ENCODE measurements around the gene GRID2.

GRID2 gene

DNA sequence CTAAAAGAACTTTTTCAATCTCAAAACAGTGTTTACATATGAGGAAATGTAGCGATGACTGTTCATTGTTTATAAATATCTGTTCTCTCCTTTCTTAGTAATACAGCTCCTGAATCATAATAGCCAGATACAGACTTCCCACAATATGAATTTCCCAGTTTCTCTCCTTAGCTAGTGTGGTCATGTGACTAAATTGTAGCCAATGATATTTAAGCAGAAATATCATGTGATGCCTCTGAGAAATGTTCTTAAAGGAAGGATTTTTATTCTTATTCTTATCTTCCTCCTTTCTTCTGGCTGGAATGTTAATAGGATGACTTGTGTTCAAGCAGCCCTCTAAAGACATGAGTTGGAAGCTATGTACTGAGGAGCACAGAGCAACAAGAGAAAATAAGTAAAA, 1141.1 kb downstream of the GRID2 start:
- DNase-seq, result no peak

DNA sequence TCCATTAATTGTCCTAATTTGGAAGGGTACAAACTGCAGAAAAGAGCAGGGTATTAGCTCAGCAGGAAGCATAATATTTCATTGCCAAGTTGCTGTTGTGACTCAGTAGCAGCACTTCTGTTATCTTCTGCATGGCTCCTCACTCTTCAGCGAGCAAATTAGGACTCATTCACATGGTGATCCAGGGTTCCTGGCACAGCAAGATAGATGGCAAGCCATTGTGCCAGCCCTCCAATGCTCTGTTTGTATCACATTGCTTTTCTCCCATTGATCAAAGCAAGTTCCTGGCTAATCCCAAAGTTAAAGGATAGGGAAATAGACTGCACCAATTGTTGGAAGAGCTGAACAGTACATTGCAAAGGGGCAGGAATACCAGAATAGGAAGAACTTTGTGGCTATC, 1142.3 kb downstream of the GRID2 start:
- DNase-seq, result no peak

DNA sequence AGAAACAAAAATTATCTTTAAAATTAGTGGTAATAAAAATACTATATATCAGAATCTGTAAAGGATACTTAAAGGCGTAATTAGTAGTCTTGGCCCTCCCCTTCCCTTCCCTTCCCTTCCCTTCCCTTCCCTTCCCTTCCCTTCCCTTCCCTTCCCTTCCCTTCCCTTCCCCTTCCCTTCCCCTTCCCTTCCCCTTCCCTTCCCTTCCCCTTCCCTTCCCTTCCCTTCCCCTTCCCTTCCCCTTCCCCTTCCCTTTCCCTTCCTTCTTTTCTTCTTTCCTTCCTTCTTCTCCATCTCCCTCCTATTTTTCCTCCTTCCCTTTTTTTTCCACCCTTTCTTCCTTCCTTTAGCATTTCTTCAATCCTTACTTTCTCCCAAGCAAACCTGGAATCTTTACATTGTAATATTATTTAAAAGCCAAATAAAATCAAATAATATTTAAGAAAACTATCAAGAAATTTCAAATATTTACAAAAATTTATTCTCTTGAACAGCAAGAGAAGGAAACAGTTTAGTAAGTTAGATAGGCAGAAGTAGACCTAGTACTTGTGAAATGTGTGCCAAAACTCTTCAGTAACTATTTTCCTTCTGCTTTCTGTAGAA, 1145.0 kb downstream of the GRID2 start:
- no peak for DNase-seq

DNA sequence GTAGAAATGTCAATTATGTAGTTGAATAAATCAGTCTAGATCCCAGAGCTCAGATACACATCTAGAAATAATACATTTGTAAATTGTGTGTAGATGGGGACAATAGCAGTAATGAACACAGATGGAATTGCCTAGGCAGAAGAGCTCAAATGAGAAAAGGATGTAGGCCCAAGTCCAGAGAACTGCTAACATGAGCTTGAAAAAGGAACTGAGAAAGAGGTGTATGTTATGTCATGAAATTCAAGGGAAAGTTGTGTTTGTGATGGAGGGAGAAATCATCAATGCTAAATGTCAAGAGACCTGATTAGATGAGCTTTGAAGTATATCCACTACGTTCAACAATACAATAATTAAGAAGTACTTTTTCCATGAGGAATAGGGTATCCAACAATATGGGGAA, 1148.2 kb downstream of the GRID2 start:
- no peak for DNase-seq

DNA sequence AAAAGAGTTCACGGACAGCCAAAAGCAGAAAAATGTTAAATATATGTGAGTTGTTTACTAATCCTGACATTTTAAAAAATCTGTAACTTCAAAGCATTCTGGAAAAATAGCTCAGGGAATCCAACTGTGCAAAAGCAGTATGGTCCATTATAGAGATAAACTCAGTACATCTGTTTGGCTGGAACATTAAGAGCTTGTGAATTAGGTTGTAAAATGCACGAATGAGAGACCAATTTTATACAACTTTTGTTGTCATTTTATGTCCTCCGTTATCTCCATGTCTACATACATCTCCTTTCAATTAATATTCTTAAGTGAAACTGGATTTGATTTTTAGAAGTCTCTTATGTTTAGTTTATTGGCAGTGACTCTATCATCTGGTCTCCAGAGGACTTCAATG, 1157.8 kb downstream of the GRID2 start:
- no peak for DNase-seq

DNA sequence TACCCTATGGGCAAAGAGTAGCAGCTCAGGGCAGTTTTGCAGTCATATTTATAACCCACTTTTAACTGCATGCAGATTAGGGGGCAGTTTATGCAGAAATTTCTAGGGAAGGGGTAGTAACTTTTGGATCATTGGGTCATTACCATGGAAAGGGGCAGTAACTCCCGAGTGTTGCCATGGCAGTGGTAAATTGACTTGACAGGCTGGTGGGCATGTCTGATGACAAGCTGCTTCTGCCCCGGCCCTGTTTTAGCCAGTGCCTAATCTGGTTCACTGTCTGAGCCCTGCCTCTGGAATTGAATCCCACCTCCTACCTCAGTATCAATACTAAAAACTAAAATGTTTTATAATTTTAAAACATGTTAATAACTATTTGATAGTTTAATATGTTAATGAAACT, 1162.7 kb downstream of the GRID2 start:
- DNase-seq, result no peak

DNA sequence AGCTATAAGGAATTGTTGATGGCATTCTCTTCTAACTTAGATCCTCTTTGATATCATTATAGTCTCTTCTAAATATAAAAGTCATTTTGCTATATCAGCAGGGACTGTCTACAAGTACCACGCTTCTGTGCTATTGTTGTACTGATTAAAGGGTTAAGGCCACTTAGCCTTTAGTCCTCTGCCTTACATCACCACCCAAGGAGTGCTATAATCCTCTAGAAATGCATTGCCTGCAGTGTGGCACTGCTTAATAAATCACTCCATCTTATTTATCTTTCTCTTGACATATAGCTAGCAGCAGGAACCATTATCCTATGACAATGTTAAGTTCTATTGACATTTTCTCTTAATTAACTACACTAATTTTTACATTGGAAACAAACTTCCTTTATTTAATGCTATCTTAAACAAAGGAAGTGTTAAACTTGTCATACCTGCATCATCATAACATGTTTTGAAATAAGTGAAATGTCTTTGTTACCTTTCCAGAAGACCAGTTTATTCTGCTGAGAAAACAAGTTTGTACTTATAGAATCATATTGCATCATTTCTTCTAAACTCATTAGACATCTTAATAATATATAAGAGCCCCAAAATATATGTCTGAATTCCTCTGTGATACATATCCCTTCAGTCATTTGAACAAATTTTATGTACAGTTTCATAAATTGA, 1163.9 kb downstream of the GRID2 start:
- DNase-seq, result no peak

DNA sequence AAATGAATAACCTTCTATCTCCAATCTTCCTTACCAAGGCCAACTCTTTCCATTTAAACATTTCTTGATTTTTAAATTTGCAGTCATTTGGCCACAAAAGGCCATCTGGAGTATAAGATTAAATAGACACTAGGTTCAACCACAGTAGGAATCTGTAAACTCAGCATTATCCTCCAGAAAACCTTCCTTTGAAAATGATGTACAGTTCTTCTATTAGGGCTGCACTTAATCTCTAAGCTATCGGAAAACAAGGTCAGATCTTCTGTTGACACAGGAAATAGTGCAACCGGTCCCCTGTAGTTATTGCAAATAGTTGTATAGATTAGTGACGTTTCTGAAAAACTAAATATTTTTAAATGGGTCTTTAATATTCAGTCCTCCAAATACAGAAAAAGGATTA, 1165.8 kb downstream of the GRID2 start:
- no peak for DNase-seq

DNA sequence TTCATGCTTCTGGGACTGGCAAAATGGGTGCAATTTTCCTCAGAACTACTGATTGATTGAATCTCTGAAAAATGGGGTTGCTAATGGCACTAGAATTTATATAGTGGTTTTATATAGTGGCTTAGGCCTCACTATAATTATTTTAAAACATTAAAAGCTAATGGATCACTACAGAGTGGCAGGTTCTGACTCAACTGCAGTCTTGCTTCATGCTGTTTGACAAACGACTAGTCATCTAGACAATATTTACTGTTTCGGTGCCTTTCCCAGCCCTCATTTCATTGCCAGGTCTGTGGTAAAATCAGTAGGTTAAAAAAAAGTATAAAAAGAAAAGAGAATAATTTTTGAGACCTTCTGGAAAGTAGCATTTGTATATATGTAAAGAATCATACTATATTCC, 1172.0 kb downstream of the GRID2 start:
- DNase-seq, result no peak

DNA sequence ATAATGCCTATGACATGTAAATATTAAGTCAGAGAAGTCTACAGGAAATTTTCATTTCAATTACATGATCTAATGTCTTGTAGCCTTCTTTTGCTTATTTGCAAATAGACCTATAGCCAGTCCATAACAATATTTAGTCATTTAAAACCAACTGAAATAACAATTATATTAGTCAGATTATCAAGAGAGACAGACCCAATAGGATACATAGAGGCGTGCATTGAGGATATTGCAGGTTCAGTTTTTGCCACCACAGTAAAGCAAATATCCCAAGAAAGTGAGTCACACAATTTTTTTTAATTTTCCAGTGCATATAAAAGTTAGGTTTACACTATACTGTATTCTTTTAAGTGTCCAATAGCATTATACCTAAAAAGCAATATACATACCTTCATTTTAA, 1175.0 kb downstream of the GRID2 start:
- no peak for DNase-seq

DNA sequence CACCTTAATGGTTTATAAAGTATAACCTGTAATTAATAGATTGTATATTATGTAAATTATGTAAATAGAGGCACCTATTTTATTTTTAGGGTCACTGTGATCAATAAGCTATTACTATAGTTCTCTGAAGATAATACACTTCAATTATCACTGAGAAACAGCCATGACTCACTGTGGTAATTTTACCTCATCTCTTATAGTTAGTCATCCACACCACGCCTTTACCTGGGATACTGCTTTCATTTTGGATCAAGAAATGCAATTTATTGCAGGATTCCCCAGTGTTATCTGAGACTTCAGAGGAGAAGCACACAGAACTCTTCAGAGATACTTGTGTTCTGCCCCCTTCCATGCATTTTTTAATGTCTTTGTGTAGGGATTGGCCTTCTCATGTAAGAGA, 1176.7 kb downstream of the GRID2 start:
- no peak for DNase-seq

DNA sequence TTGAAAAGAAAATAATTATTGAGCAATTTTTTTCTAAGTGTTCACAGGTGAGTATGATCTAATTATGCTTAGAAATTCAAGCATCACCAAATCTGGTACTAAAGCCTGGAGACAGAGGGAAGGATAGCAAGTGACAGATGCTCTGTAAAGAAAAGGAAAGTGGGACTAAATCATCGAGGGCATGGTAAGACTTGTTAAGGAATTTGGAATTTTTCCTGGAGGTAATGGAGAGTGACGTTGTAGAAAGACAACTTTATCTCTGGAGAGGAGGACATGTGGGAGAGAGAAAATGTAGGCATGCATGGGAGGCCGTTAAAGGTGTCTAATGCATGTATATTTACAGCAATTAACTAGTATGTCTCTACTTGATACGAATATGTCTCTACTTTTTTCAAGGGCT, 1191.6 kb downstream of the GRID2 start:
- no peak for DNase-seq

DNA sequence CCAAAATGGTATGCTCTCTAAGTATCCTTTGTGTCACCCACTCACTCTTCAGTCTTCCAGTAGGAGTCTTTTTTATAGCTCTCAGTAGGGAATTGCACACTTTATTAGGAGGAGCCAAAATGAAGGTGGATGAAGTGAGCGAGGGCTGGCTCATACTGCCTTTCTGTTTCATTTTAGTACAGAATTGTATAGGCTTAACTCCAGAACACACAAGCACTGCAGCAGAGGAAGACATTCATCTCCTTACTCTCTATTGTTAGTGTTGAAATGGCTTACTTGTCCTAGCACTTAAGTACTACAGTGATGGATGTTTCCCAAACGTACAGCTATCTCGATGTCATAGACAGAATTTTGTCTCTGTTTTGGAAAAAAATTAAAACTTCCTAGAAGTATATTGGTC, 1197.5 kb downstream of the GRID2 start:
- DNase-seq, result no peak

DNA sequence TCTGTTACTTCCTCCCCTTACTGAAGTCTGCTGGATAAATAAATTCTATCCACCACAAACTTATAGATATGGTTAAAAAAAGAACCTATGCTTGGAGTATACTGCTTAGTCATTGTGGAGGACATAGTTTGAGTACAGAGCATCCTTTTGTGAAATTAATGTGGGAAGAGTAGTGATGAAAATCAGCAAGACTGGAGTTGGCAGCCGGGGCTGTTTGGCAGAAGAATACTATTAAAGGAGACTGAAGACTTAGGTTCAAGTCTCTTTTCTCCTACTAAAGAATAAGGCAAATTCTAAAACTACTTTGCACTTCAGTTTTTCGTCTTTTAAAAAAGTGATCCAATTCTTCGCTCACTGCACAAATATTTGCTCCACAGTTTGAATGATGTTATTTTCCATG, 1198.2 kb downstream of the GRID2 start:
- DNase-seq, result no peak

DNA sequence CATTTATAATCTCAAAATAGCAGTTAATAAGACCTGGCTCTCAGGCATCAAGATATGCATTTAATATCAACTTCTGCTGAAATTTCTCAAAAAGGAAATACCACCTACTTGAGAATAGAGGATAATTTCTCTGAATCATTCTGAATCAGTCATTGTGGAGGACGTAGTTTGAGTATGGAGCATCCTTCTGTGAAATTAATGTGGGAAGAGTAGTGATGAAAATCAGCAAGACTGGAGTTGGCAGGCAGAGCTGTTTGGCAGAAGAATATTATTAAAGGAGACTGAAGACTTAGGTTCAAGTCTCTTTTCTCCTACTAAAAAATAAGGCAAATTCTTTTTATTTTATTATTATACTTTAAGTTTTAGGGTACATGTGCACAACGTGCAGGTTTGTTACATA, 1199.2 kb downstream of the GRID2 start:
- no peak for DNase-seq

DNA sequence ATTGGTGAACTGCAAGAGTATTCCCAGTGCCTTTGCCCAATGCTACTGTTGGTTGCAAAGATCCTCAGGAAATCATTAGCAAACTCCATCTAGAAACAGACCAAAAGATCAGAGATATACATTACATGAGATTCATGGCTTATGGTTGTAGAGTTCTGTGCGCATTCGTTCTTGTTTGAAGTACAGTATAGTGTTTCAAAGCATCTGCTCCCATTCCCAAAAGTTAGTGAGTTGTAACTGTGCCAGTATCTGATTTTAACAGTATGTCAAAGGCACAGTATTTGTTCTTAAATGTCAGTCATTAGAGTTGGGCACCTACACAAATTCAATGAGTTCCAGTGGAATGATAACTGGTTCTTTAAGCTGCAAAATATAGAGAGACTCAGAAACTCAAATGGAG, 1210.1 kb downstream of the GRID2 start:
- no peak for DNase-seq

DNA sequence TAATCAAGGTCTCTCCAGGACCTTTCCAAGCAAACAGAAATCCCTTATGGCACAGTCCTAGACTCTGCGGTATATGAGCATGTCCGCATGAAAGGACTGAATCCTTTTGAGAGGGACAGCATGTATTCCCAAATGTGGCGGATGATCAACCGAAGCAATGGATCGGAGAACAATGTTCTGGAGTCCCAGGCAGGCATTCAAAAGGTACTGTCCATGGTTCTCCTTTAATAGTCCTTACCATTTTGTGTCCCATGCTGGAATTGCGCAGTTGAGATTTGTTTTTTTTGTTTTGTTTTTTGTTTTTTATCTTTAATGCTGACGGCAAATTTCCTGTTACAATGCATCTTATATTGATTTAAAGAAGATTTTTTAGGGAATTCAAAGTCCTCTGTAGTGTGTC, 1211.4 kb downstream of the GRID2 start:
- DNase-seq, result no peak

DNA sequence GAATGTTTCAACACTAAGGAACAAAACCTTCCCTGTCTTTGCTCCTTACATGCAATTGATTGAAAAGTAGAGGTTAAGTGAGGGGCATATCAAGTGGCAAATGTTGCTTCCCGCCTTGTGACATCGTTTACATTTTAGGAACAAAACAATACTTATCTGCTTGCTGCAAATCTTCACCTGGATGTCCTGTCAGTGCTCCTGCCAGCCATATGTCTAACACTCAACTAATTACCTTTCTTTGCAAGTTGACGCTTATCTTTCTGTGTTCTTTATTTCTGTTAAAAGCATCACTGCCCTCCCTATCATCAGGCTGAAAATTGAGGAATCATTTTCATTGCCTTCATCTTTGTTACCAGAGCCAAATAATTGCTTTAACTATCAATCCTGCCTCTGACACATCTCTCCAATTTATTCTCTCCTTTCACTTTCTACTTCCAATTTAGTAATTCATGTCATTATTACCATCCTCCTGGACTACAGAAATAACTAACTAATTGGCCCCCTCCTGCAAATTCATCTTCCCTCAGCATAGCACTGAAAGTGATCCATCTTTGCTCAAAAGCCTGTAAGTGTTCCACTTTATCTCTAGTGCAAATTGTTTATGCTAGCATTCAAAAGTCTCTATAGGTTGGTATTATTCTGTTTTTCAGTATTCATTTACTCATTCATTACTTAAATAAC, 1226.1 kb downstream of the GRID2 start:
- no peak for DNase-seq

DNA sequence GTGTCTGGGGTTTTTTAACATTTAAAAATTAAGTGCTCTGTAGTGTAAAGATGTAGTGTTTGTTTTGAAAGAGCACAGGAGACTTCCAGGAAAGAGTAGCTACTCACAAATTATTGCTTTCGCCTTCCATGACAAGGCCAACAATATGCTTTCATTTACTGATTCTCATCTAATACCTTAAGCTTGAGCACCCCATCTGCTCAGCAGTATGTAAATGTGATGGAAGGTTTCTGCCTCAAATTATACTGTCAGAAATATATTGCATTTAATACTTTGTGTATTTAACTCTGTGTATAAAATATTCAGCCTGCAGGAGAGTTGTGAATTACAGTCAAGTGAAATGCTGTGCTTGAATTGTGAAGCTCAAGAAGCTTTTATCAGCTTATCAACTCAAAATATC, 1228.5 kb downstream of the GRID2 start:
- no peak for DNase-seq

DNA sequence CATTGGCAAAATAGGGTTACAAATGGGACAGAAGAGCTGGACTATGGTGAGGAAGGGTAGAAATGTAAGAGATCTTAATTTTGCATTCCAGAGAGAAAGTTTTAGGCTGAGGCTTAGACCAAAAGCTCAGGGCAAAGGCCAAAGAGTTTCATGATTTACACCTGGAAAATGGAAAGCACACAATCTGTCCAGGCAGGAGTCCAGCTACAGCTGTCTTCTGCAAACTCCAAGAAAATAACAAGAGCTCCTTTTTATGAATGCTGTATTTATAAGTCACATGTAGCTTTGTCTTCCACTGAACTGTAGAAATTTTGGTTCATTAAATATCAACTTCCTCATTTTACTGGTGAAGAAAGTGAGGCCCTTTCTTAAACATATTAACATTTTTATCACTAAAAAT, 1236.8 kb downstream of the GRID2 start:
- no peak for DNase-seq

DNA sequence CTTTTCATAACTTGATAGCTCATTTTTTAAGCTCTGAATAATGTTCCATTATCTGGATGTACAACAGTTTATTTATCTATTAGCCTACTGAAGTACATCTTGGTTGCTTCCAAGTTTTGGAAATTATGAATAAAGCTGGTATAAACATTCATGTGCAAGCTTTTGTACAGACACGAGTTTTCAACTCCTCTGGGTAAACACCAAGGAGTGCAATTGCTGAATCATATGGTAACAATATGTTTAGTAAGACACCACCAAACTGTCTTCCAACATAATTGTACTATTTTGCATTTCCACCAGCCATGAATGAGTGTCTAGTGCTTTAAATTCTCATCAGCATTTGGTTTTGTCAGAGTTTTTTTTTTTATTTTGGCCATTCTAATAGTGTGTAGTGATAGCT, 1258.1 kb downstream of the GRID2 start:
- no peak for DNase-seq

DNA sequence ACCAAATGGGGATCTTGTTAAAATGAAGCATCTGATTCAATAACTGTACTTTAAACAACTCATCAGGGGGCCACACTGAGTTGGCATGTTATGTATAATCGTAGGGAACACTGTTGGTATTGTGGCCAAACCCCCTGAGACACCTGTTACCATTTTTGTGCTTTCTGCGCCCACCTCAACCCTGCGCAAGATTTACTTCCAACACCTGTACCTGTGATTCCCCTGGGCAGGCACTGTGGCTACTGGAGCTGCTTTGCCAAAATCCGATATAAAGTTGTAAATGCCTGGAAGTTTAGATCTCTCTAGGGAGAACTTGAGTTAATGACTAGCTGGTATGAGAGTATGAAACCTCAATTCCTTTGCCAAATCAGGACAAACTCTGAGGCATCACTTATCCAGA, 1265.0 kb downstream of the GRID2 start:
- DNase-seq, result no peak

DNA sequence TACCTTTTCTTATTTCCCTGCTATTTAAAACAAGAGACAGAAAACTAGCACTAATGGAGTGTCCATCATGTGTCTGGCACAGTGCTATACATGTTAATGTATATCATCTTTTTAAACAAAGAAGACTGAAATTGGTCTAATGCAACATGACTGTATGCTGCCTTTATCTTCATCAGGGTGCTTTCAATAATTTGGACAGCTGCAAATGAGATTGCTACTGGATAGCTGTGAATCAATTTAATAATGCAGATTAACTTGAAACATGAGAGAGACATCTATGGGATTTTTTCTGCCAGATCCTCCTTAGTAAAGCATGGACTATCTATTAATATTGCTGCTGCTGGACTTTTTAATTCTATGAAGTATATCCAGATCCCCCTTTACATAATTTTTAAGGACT, 1269.5 kb downstream of the GRID2 start:
- DNase-seq, result no peak

DNA sequence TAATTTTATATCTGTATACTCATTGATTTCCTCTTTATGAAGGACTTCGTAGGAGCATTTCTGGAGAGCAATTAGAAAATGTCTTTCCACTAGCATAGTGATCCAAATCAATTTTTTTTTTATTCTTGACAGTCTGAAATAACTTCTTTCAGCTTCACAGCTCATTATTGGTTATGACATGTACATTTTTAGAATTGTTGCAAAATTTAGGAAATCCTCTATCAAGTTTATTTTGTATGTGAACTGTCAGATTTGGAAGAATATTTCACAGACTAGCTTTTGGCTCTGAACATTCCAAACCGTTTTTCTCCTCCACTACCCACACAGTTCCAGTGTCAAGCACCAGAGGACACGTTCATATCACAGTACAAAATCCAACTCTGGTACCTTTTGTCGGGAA, 1275.2 kb downstream of the GRID2 start:
- no peak for DNase-seq

DNA sequence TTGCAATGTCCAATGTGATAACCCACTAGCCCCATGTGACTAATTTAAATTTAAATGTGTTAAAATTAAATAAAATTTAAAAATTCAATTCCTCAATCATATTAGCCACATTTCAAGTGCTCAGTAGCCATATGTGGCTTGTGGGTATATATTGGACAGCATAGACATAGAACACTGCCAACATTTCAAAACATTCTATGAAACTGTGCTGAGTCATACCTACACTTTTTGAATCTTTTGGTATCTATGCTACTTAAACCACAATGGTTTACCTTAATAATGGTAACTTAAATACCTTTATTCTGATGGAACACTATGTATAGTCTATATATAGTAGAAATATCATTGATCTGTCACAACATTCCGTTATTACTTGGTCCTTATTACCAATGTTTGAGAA, 1301.4 kb downstream of the GRID2 start:
- DNase-seq, result no peak
